Fibroblast of pulmonary artery (primary cell): ENCODE data around the gene KCNH3.
A peak's percentile ranks its signal among the peaks of the same experiment; 100 is the strongest.

Experiments used
- DNase-seq: peaks from one replicate; pipeline ENCODE4 v3.0.0-alpha.2; 2010; ENCODE audit warnings: low read depth
- H3K4me3 ChIP-seq: replicated peaks from 2 replicates; pipeline ENCODE4 v1.5.1; 2011; ENCODE audit warnings: low read depth, mild to moderate bottlenecking, control low read depth, low read length, moderate library complexity
- TF ChIP-seq, protein P1 (sequence below): IDR thresholded peaks from 2 replicates; pipeline ENCODE4 v1.5.1; 2011; ENCODE audit warnings: mild to moderate bottlenecking, control low read depth, low read length, inconsistent platforms; ENCODE audit errors: missing control alignments

The KCNH3 gene

DNA sequence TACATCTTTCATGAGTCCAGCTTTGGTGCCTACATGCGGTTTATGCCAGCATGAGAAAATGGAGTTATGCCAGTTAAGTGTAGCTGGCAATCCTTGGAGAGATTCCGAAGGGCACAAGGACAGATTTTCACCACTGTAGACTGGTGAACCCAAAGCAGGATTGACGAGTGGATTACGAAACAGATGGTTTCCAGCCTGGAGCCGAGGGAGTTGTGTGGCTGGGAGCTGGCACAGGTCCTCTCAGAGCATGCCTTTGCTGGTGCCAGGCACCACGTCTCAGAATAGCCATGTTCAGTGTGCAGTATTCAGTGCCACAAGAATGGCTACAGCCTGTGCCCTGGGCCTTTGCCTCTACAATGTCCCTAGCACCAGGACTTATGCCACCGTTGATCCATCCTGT lies 13.2 kb downstream of the KCNH3 start:
- TF ChIP-seq, protein P1, sequence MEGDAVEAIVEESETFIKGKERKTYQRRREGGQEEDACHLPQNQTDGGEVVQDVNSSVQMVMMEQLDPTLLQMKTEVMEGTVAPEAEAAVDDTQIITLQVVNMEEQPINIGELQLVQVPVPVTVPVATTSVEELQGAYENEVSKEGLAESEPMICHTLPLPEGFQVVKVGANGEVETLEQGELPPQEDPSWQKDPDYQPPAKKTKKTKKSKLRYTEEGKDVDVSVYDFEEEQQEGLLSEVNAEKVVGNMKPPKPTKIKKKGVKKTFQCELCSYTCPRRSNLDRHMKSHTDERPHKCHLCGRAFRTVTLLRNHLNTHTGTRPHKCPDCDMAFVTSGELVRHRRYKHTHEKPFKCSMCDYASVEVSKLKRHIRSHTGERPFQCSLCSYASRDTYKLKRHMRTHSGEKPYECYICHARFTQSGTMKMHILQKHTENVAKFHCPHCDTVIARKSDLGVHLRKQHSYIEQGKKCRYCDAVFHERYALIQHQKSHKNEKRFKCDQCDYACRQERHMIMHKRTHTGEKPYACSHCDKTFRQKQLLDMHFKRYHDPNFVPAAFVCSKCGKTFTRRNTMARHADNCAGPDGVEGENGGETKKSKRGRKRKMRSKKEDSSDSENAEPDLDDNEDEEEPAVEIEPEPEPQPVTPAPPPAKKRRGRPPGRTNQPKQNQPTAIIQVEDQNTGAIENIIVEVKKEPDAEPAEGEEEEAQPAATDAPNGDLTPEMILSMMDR: no peak
- no peak overlapping the region for H3K4me3 ChIP-seq
- peak; percentile 22 for DNase-seq

DNA sequence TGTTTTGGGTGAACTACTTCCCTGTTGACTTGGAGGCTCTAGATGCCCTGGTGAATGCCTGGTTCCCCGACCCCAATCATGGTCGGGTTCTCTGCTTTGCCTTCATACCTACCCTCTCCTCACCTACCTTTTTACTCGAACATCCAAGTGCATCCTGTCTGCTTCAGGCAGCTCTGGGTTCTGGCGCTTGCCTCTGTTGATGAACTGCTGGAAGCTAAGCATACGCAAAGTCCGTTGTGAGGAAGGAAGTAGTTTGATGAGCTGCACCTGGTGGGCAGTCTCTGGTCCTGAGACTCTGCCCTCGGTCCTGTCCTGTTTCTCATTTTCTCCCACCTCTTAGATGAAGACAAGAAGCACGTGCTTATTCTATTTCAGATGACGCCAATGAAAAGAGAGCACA lies 13.6 kb downstream of the KCNH3 start:
- DNase-seq: no peak
- H3K4me3 ChIP-seq: no peak overlapping the region
- TF ChIP-seq, protein P1: no peak

DNA sequence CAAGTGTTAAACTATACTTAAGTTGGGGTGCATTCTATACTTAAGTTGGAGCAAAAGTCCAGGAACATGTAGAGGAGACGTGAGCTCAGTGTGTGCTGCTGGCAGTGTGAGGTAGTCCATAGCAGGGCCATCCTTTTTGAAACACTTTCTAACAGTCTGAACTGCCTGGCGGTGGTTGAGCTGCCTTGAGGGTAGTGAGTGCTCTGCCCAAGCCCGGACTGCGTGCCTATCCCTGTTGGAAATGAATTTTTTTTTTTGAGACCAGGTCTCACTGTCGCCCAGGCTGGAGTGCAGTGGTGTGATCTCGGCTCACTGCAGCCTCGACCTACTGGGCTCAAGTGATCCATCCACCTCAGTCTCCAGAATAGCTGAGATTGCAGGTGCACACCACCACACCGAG lies 14.1 kb downstream of the KCNH3 start:
- no peak for DNase-seq
- H3K4me3 ChIP-seq: no peak overlapping the region
- TF ChIP-seq, protein P1: no peak

DNA sequence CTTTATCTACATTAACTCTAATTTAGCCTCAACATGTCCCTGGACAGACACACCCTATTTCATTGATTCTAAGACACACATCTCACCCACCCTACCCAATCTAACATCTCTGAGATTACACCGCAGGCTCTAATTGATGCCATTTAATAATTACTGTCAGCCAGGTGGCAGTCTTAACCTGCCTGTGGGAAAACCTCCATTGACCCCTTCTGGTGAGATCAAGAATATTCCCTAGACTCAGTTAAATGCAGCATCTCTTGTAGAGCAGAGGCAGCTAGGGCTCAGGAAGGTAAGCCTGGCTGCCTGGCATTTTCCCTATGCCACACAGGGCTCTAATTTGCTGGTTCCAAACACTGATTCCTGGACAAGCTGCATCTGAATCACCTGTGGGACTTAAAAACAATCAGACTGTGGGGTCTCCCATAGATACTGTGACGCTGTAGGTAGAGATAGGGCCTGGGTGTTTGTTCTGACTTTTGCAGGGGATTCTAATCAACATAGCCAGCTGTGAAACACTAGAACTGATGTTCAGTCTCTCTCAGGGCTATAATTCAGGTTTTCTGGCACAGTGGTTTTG lies 14.8 kb downstream of the KCNH3 start:
- no peak overlapping the region for H3K4me3 ChIP-seq
- peak; percentile 22 for DNase-seq
- TF ChIP-seq, protein P1: peak; percentile 45

DNA sequence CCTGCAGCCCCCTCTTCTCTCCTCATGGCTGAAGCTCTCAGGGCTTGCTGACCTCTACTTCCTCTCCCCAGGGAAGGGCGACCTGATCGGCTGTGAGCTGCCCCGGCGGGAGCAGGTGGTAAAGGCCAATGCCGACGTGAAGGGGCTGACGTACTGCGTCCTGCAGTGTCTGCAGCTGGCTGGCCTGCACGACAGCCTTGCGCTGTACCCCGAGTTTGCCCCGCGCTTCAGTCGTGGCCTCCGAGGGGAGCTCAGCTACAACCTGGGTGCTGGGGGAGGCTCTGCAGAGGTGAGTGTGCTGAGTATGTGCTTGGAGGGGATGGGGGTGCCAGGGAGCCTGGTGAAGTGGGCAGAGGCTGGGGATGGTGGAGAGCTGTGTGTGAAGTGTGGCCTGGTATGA lies 15.4 kb downstream of the KCNH3 start:
- TF ChIP-seq, protein P1: no peak
- no peak for DNase-seq
- no peak overlapping the region for H3K4me3 ChIP-seq

DNA sequence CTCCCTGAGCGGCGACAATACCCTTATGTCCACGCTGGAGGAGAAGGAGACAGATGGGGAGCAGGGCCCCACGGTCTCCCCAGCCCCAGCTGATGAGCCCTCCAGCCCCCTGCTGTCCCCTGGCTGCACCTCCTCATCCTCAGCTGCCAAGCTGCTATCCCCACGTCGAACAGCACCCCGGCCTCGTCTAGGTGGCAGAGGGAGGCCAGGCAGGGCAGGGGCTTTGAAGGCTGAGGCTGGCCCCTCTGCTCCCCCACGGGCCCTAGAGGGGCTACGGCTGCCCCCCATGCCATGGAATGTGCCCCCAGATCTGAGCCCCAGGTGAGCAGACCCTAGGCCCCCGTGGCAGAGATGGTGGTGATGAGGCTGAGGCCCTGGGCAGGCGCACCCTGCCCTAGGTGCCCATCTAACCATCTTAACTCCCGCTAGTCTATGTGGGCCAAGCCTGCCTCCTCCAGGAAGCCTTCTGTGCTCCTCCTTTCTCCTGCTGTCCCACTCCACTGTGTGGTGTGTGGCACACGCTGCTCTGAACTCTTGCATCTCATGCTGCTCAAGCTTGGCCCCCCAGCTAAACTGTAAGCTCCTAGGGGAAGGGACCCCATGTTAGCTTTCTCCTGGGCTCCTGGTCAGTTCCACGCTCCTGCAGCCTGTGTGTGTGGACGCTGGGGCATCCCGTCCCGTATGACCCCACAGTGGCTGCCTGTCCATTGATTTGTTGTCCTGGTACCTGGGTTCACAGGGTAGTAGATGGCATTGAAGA lies 17.0 kb downstream of the KCNH3 start:
- TF ChIP-seq, protein P1: no peak
- no peak for DNase-seq
- no peak overlapping the region for H3K4me3 ChIP-seq
